GM23338 (cell line): ENCODE measurements around the gene BOD1. TPM values are rescaled to one million over a fixed set of nuclear protein-coding genes. Genes with fewer than 3 reads are reported as not detected.
A peak's percentile ranks its signal among the peaks of the same experiment; 100 is the strongest.

ENCODE experiments used
- ATAC-seq: fragments of 200-7000 bp; cut with Tn5 transposase; 3 replicates; pipeline ENCODE4 v1.9.1; 2020
- DNase-seq: peaks from one replicate; pipeline ENCODE4 v3.0.0-alpha.2; 2015; ENCODE audit warnings: low spot score
- H2AFZ ChIP-seq: fragments of 200-600 bp; sonication (generic); 2 replicates; pipeline ENCODE4 v1.8.0; 2016; ENCODE audit warnings: antibody characterized with exemption, mild to moderate bottlenecking, moderate library complexity
- H3F3A ChIP-seq: fragments of 200-600 bp; sonication (generic); replicated peaks from 2 replicates; pipeline ENCODE4 v1.8.0; 2017; ENCODE audit warnings: antibody characterized with exemption, mixed run types, low read depth
- H3K27ac ChIP-seq: fragments of 200-600 bp; sonication (generic); 2 replicates; pipeline ENCODE4 v1.6.1; 2016; ENCODE audit warnings: low read depth
- H3K27me3 ChIP-seq: fragments of 200-600 bp; sonication (generic); 2 replicates; pipeline ENCODE4 v1.8.0; 2016; ENCODE audit warnings: mild to moderate bottlenecking, mixed run types, moderate library complexity; ENCODE audit not compliant: insufficient read depth
- H3K36me3 ChIP-seq: fragments of 200-600 bp; sonication (generic); 2 replicates; pipeline ENCODE4 v1.8.0; 2016; ENCODE audit warnings: mild to moderate bottlenecking; ENCODE audit not compliant: insufficient read depth
- H3K4me1 ChIP-seq: fragments of 200-600 bp; sonication (generic); 2 replicates; pipeline ENCODE4 v1.8.0; 2016; ENCODE audit warnings: mild to moderate bottlenecking, moderate library complexity; ENCODE audit not compliant: insufficient read depth
- H3K4me2 ChIP-seq: fragments of 200-600 bp; sonication (generic); 2 replicates; pipeline ENCODE4 v1.7.1; 2017; ENCODE audit warnings: mixed run types
- H3K4me3 ChIP-seq: fragments of 200-600 bp; sonication (generic); 2 replicates; pipeline ENCODE4 v1.6.1; 2016; ENCODE audit warnings: mixed run types
- H3K79me2 ChIP-seq: fragments of 200-600 bp; sonication (generic); replicated peaks from 2 replicates; pipeline ENCODE4 v1.8.0; 2017; ENCODE audit warnings: mild to moderate bottlenecking; ENCODE audit not compliant: insufficient read depth
- H3K9me2 ChIP-seq: fragments of 200-600 bp; sonication (generic); 2 replicates; pipeline ENCODE4 v1.8.0; 2017; ENCODE audit not compliant: insufficient read depth
- H4K20me1 ChIP-seq: fragments of 200-600 bp; sonication (generic); replicated peaks from 2 replicates; pipeline ENCODE4 v1.8.0; 2017; ENCODE audit warnings: mild to moderate bottlenecking; ENCODE audit not compliant: insufficient read depth
- H3K27ac Mint-ChIP-seq: 2 replicates; pipeline ENCODE4 v1.8.0; 2020; ENCODE audit warnings: inconsistent platforms, mild to moderate bottlenecking, moderate library complexity, mixed read lengths
- H3K27me3 Mint-ChIP-seq: 3 replicates; pipeline ENCODE4 v1.8.0; 2022; ENCODE audit warnings: low read depth, mild to moderate bottlenecking, moderate library complexity, mixed read lengths, inconsistent platforms; ENCODE audit not compliant: insufficient read depth, poor library complexity
- H3K36me3 Mint-ChIP-seq: 3 replicates; pipeline ENCODE4 v1.8.0; 2021; ENCODE audit warnings: low read depth, mild to moderate bottlenecking, inconsistent platforms, moderate library complexity, mixed read lengths
- H3K4me1 Mint-ChIP-seq: 3 replicates; pipeline ENCODE4 v1.8.0; 2020; ENCODE audit warnings: mild to moderate bottlenecking, inconsistent platforms, mixed read lengths
- H3K4me3 Mint-ChIP-seq: 3 replicates; pipeline ENCODE4 v1.8.0; 2021; ENCODE audit warnings: moderate library complexity, mild to moderate bottlenecking, inconsistent platforms, mixed read lengths
- H3K9me3 Mint-ChIP-seq: 3 replicates; pipeline ENCODE4 v1.8.0; 2020; ENCODE audit warnings: moderate library complexity, mild to moderate bottlenecking, inconsistent platforms, mixed read lengths
- CREB1 ChIP-seq: fragments of 250-450 bp; sonication (Bioruptor Pico); IDR thresholded peaks from 2 replicates; pipeline ENCODE4 v1.5.0; 2020; ENCODE audit warnings: low read depth, mild to moderate bottlenecking, moderate library complexity
- CTCF ChIP-seq, 2 experiments: fragments of 200-600 bp in 1 of 2; sonication (generic) in 1 of 2; conservative IDR thresholded peaks; 2 replicates each; pipeline versions ENCODE4 v1.5.1 to v1.6.1; 2016 to 2017; ENCODE audit warnings: antibody characterized with exemption in 2 of 2, low read depth in 2 of 2, mild to moderate bottlenecking in 2 of 2, moderate library complexity in 1 of 2
- ETS1 ChIP-seq: IDR thresholded peaks from 2 replicates; pipeline ENCODE4 v1.6.1; 2016; ENCODE audit warnings: antibody characterized with exemption
- EZH2 ChIP-seq: fragments of 200-600 bp; sonication (generic); IDR thresholded peaks from one replicate; pipeline ENCODE4 v1.8.0; 2017; ENCODE audit warnings: antibody characterized with exemption, mild to moderate bottlenecking, low read depth; ENCODE audit not compliant: unreplicated experiment
- EZH2phosphoT487 ChIP-seq: fragments of 200-600 bp; sonication (generic); IDR thresholded peaks from one replicate; pipeline ENCODE4 v1.8.1; 2018; ENCODE audit warnings: antibody characterized with exemption; ENCODE audit not compliant: unreplicated experiment
- JUNB ChIP-seq: IDR thresholded peaks from one replicate; pipeline ENCODE4 v1.6.1; 2016; ENCODE audit warnings: antibody characterized with exemption; ENCODE audit not compliant: unreplicated experiment
- NANOG ChIP-seq: IDR thresholded peaks from 2 replicates; pipeline ENCODE4 v1.6.1; 2016; ENCODE audit warnings: antibody characterized with exemption, borderline replicate concordance
- POLR2AphosphoS5 ChIP-seq: IDR thresholded peaks from 2 replicates; pipeline ENCODE4 v1.6.1; 2016; ENCODE audit warnings: antibody characterized with exemption, low read depth
- REST ChIP-seq: IDR thresholded peaks from one replicate; pipeline ENCODE4 v1.6.1; 2018; ENCODE audit warnings: antibody characterized with exemption; ENCODE audit not compliant: unreplicated experiment
- STAT1 ChIP-seq: IDR thresholded peaks from one replicate; pipeline ENCODE4 v1.6.1; 2016; ENCODE audit warnings: antibody characterized with exemption; ENCODE audit not compliant: unreplicated experiment
- ZNF114 ChIP-seq: fragments of 250-450 bp; sonication (Bioruptor Pico); IDR thresholded peaks from 2 replicates; pipeline ENCODE4 v1.5.0; 2020; ENCODE audit warnings: mild to moderate bottlenecking, moderate library complexity
- ZNF331 ChIP-seq: fragments of 250-450 bp; sonication (Bioruptor Pico); IDR thresholded peaks from 2 replicates; pipeline ENCODE4 v1.5.0; 2020; ENCODE audit warnings: low read depth, mild to moderate bottlenecking, moderate library complexity
- ZNF462 ChIP-seq: fragments of 250-450 bp; sonication (Bioruptor Pico); IDR thresholded peaks from 2 replicates; pipeline ENCODE4 v1.5.0; 2020; ENCODE audit warnings: mild to moderate bottlenecking, moderate library complexity
- polyA plus RNA-seq: library from polyadenylated mRNA; unstranded; fragments of >200 nt; fragmentation: Nextera tagmentation; extraction: Ambion mirVana; gene quantifications from 2 replicates; pipeline ENCODE4 v1.2.1, GENCODE V29; 2016
- total RNA-seq: library from RNA; depleted of rRNA; stranded (reverse); fragments of >200 nt; shearing (Covaris generic); gene quantifications from 2 replicates; pipeline ENCODE4 v1.2.3, GENCODE V29; 2014

The BOD1 gene
- total and polyA plus RNA-seq, 2 experiments from 2014 or later: 94.7 to 141 TPM

GRCh38 chr5:173633304-173633703, 16.9 kb upstream of the BOD1 start:
- Histone ChIP-seq H3K9me2 (no peaks in the 10 kb centered on the region), H3K27ac (no peak overlapping the region), H3K27me3 (no peaks in the 10 kb centered on the region), H2AFZ (peak overlapping the region; percentile 56; the same call in 1 of the 2 replicates), H3K4me1 (peaks cover 10% of the 10 kb centered on the region), H4K20me1 (no peaks in the 10 kb centered on the region), H3K4me2 (no peak overlapping the region), H3K4me3 (no peak overlapping the region), H3K36me3 (no peaks in the 10 kb centered on the region), H3F3A (0 out of 2 replicates have a peak, but pooled peaks cover 7% of the 10 kb centered on the region), H3K79me2 (no peaks in the 10 kb centered on the region)
- Mint-ChIP-seq H3K4me1 (peaks cover 29% of the 10 kb centered on the region), H3K27ac (no peak overlapping the region), H3K9me3 (no peaks in the 10 kb centered on the region; the same call in 2 of the 3 replicates), H3K4me3 (no peak overlapping the region), H3K36me3 (no peaks in the 10 kb centered on the region), H3K27me3 (peaks cover 11% of the 10 kb centered on the region)
- DNase-seq (no peak), ATAC-seq (no peak)
- TF ChIP-seq REST (no peak), CREB1 (CRISPR knock-in tag) (no peak), EZH2 (no peak), EZH2phosphoT487 (no peak), ZNF331 (no peak), POLR2AphosphoS5 (no peak), JUNB (no peak), CTCF (conservative IDR thresholded peaks at IDR 0.05; ENCODE audit: low read depth in 2 of 2) (no peak), ZNF114 (no peak), ETS1 (no peak), STAT1 (no peak), NANOG (no peak), ZNF462 (CRISPR knock-in tag) (no peak)
